Left lobe of liver (tissue), 2 donors: ENCODE measurements around the gene CT45A3. TPM values are rescaled to one million over a fixed set of nuclear protein-coding genes. Genes with fewer than 3 reads are reported as not detected.
"Not testable (repeated sequence)": the region's sequence is repeated elsewhere in the genome, so short reads cannot be mapped to it uniquely, and the experiment has no call there.

Experiments used
- ATAC-seq: fragments of 200-7000 bp; cut with Tn5 transposase; one replicate; pipeline ENCODE4 v1.9.1; 2020; ENCODE audit warnings: mild to moderate bottlenecking, moderate library complexity
- DNase-seq: peaks from one replicate; pipeline ENCODE4 v3.0.0-alpha.2; 2020; ENCODE audit warnings: low spot score
- total RNA-seq: library from RNA; stranded (reverse); gene quantifications from one replicate; pipeline ENCODE4 v1.2.1, GENCODE V29; 2021
- donor health status: DM: no; HTN: no; CAD: no; lungs with moderate emphysema.
- donor health status: DM: no; HTN: yes; CAD: no.

The CT45A3 gene, protein sequence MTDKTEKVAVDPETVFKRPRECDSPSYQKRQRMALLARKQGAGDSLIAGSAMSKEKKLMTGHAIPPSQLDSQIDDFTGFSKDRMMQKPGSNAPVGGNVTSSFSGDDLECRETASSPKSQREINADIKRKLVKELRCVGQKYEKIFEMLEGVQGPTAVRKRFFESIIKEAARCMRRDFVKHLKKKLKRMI
- not detected for total RNA-seq

DNA sequence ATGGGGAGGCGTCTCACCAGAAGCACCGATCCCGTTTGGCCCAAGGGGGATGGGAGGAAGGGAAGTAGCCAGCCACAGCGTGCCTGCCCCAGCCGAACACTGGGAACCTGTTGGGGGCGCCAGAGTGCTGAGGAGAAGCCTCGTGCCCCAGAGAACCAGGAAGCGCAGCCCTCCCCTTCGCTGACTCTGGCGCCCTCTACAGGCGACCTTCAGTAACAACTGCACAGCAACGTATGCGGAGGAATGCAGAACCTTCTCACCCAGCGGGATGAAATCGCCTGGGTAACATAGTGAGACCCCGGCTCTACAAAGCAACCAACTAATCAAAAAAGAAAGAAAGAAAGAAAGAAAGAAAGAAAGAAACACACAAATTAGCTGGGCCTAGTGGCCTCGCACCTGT is at the start of gene CT45A3:
CT45A3 (minus strand) TSS at position 101 of the 400 bp plus-strand sequence. CDS start 3,747 bp downstream, outside the sequence.
- ATAC-seq, DNase-seq: not testable (repeated sequence)

DNA sequence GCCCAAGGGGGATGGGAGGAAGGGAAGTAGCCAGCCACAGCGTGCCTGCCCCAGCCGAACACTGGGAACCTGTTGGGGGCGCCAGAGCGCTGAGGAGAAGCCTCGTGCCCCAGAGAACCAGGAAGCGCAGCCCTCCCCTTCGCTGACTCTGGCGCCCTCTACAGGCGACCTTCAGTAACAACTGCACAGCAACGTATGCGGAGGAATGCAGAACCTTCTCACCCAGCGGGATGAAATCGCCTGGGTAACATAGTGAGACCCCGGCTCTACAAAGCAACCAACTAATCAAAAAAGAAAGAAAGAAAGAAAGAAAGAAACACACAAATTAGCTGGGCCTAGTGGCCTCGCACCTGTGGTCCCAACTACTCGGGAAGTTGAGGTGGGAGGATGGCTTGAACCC is 34.7 kb upstream of the CT45A3 start, which contains the start of gene CT45A6:
CT45A6 (minus strand) TSS at position 101 of the 400 bp plus-strand sequence. CDS start 3,794 bp downstream, outside the sequence.
- not testable (repeated sequence) for ATAC-seq, DNase-seq

DNA sequence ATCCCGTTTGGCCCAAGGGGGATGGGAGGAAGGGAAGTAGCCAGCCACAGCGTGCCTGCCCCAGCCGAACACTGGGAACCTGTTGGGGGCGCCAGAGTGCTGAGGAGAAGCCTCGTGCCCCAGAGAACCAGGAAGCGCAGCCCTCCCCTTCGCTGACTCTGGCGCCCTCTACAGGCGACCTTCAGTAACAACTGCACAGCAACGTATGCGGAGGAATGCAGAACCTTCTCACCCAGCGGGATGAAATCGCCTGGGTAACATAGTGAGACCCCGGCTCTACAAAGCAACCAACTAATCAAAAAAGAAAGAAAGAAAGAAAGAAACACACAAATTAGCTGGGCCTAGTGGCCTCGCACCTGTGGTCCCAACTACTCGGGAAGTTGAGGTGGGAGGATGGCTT is 17.4 kb upstream of the CT45A3 start, which contains the start of gene CT45A5:
CT45A5 (minus strand) TSS at position 101 of the 400 bp plus-strand sequence. CDS start 3,774 bp downstream, outside the sequence.
- DNase-seq, ATAC-seq: not testable (repeated sequence)

DNA sequence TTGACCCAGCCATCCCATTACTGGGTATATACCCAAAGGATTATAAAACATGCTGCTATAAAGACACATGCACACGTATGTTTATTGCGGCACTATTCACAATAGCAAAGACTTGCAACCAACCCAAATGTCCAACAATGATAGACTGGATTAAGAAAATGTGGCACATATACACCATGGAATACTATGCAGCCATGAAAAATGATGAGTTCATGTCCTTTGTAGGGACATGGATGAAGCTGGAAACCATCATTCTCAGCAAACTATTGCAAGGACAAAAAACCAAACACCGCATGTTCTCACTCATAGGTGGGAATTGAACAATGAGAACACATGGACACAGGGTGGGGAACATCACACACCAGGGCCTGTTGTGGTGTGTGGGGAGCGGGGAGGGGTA is 23.3 kb downstream of the CT45A3 start:
- ATAC-seq, result not testable (repeated sequence)

DNA sequence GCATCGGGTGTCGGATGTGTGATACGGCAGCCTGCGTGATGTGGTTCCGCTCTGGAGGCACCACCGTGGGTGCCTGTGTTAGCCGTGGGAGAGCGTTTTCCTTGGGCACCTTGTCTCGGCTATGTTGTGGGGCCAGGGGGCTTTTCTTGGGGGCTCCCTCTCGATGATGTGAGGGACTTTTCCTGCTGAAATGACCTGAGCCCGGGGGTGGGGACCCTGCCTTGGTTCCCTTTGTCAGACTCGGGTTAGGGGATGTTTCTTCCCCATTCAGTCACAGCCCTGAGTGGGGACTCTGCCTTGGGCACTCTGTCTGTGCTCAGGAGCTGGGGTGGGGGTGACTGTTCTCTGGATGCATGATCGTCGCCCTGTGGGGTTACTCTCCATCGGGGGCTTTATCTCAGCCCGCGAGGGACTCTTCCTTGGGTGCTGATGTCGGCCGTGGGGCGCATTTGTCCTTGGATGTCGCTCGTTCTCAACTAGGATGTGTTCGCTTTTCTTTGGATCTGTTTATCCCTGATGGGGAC is 26.7 kb downstream of the CT45A3 start:
- ATAC-seq (no peak), DNase-seq (no peak)

More for the DNA sequence above, 23.3 kb downstream of the CT45A3 start:
- DNase-seq, result not testable (repeated sequence)

DNA sequence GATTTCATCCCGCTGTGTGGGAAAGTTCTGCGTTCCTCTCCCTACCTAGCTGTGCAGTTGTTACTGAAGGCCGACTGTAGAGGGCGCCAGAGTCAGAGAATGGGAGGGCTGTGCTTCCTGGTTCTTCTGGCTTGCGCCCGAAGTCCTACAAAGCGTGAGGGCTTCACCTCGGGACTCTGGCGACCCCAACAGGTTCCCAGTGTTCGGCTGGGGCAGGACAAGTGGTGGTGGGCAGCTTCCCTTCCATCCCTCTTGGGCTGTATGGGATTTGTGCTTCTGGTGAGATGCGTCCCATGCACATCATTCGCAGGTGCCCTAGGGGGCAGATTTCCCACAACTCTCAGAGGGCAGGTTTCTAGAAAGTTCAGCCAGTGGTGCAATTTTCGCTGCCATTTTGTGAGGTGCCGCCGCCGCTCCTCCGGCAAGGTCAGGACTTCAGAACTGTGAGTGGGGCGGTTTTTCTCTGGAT is 27.3 kb downstream of the CT45A3 start:
- no peak for ATAC-seq
- no peak for DNase-seq

DNA sequence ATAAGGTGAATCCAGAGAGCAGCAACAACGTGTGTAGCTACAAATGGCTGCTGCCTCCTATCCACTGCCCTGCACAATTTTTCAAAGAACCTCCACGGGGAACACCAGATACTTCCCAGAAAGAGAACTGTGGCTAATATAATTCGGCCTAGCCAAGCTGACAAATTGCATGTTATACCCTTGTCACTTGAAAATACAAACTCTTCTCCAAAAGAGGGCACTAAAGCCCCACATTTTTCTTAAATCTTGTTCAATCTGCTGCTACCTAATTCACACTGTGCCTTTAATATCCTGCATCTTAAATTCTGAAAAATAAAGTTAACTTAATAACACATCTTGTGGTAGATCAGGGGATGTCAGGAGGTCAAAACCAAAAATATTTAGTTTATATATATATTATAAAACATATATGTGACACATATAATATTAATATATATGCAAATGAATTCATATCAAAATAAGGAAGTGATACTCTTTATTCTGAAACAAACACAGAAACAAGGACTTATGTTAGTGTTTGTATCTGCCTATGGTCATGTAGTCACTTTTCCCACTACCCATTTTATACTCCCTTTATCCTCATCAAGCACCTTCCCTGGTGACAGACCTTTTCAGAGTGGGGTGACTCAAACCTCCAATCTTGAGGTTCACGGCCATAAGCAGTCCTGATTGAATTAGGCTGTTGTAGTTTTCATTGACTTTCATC is 30.5 kb downstream of the CT45A3 start:
- ATAC-seq (no peak), DNase-seq (no peak)

DNA sequence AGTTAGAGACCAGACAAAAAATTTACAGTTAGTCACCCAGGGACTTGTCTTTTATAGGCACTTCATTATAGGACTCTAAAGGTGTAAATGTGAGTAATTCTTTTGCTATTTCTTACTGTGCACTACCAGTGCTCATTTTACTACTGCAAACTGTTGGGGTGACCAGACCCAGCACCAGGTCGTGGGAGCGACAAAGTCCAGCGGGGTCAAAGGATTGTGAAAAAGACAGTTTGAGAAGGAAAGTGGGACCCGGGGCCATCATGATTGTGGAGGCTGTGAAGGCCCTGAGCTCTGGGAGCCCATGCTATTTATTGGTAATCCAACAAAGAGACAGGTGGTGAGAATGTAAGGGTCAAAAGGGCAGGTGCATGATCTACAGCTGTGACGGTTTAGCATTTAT is 33.3 kb downstream of the CT45A3 start:
- DNase-seq, ATAC-seq: not testable (repeated sequence)

DNA sequence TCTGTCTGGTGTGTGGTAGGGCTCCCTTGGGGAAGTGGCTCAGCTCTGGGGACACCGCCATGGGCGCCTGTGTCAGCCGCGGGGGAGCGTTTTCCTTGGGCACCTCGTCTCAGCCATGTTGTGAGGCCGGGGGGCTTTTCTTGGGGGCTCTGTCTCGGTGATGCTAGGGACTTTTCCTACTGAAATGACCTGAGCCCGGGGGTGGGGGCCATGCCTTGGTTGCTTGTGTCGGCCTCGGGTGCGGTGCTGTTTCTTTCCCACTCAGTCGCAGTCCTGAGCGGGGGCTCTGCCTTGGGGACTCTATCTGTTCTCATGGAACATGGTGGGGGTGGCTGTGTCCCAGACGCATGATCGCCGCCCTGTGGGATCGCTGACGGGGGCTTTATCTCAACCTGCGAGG is 54.2 kb downstream of the CT45A3 start:
- DNase-seq, result no peak

DNA sequence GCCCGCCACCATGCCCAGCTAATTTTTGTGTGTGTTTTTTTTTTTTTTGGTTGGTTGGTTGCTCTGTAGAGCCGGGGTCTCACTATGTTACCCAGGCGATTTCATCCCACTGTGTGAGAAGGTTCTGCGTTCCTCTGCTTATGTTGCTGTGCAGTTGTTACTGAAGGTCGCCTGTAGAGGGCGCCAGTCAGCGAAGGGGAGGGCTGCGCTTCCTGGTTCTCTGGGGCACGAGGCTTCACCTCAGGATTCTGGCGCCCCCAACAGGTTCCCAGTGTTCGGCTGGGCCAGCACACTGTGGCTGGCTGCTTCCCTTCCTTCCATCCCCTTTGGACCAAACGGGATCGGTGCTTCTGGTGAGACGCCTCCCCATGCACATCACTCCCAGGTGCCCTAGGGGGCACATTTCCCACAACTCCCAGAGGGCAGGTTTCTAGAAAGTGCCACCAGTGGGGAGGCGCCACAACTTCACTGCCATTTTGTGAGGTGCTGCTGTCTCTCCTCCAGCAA is 54.8 kb downstream of the CT45A3 start, which contains the start of gene CT45A1:
CT45A1 (plus strand) TSS at position 457 of the 507 bp plus-strand sequence. CDS start 5,302 bp downstream, outside the sequence.
- ATAC-seq, DNase-seq: not testable (repeated sequence)

More for the DNA sequence above, 54.2 kb downstream of the CT45A3 start:
- ATAC-seq, result no peak

Other genes starting within 250 kb of the CT45A3 start
- 0.98 TPM for gene INTS6L, start 247.5 kb downstream of the CT45A3 start, total RNA-seq
- gene CT45A1, start 54.6 kb downstream of the CT45A3 start, total RNA-seq, result not detected
- gene CT45A5, start 17.3 kb upstream of the CT45A3 start, total RNA-seq, result not detected
- not detected for gene CT45A6, start 34.6 kb upstream of the CT45A3 start, total RNA-seq
- not detected for gene CT45A2, start 51.8 kb upstream of the CT45A3 start, total RNA-seq
- not detected for gene CT45A7, start 69.1 kb upstream of the CT45A3 start, total RNA-seq
- not detected for gene CT45A8, start 86.3 kb upstream of the CT45A3 start, total RNA-seq
- not detected for gene CT45A9, start 103.6 kb upstream of the CT45A3 start, total RNA-seq
- gene CT45A10, start 125.3 kb upstream of the CT45A3 start, total RNA-seq, result 0.45 TPM
- not detected for gene SAGE1, start 125.5 kb upstream of the CT45A3 start, total RNA-seq
- 4.7 TPM for gene MMGT1, start 205.8 kb upstream of the CT45A3 start, total RNA-seq
- 3.2 TPM for gene SLC9A6, start 217.2 kb upstream of the CT45A3 start, total RNA-seq